ENCODE measurements around the gene SIK2. TPM values are rescaled to one million over a fixed set of nuclear protein-coding genes. Genes with fewer than 3 reads are reported as not detected.
A peak's percentile ranks its signal among the peaks of the same experiment; 100 is the strongest.

The SIK2 gene
- total and polyA plus RNA-seq, 10 donors, result 1.7 to 23.8 (median 14.9) TPM

- Histone ChIP-seq H3K9me3 (no peaks in the 10 kb centered on the region), H3K27me3 (replicated peaks in 1 of 7) (no peaks in the 10 kb centered on the region), H3K4me3 (no peak overlapping the region), H3K27ac (no peak overlapping the region), H3K4me1 (no peaks in the 10 kb centered on the region), H3K36me3 (peaks cover 0 to 57% (median 11%) of the 10 kb centered on the region in 6 donors)
- TF ChIP-seq CTCF (IDR thresholded peaks at IDR 0.05 in 8 of 11, conservative IDR thresholded peaks at IDR 0.05 in 3 of 11) (no peak), POLR2A (IDR thresholded peaks at IDR 0.05) (no peak), POLR2AphosphoS5 (IDR thresholded peaks at IDR 0.05) (no peak)
- DNase-seq, result no peak
- 95 to 99% (median 97%) methylated on average over 7 of the region's 7 CpGs for WGBS, 5 donors
- intact Hi-C loops (cut with DNase I; ENCODE audit: low total_unique reads), result no loop called here
Measured at GRCh38 chr11:111688013-111688412, 85.8 kb downstream of the SIK2 start.

DNA sequence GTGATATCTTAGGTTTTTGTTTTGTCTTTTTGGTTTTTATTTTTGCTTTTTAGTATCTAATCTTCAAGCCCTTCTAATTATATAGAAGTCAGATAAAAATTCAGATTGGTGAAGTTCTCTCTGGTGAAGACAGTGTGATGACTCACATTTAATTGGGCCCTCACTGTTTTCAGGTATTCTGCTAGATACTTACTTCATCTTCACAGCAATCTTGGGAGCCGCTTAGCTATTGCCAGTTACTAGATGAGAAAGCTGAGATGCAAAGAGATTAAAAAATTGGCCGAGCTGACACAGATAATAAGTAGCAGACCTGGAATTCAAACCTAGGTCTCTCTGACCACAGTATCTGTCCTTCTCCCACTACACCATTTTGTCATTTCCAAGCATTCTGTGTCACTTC lies 88.9 kb downstream of the SIK2 start:
- Histone ChIP-seq H3K27ac (no peak overlapping the region), H3K9me3 (no peaks in the 10 kb centered on the region), H3K36me3 (peaks cover 0 to 50% (median 11%) of the 10 kb centered on the region in 6 donors), H3K27me3 (replicated peaks in 1 of 7) (no peaks in the 10 kb centered on the region), H3K4me3 (no peak overlapping the region), H3K4me1 (peaks cover 0 to 21% (median 3%) of the 10 kb centered on the region in 6 donors)
- TF ChIP-seq POLR2A (IDR thresholded peaks at IDR 0.05) (no peak), CTCF (IDR thresholded peaks at IDR 0.05 in 8 of 11, conservative IDR thresholded peaks at IDR 0.05 in 3 of 11) (no peak), POLR2AphosphoS5 (IDR thresholded peaks at IDR 0.05) (no peak)
- 93 to 98% (median 95%) methylated on average over 2 of the region's 2 CpGs for WGBS, 5 donors
- intact Hi-C loops (cut with DNase I; ENCODE audit: low total_unique reads), result no loop called here
- DNase-seq, result no peak

- no peak overlapping the region for H3K27ac ChIP-seq
- H3K4me1 ChIP-seq, result peaks cover 0 to 21% (median 3%) of the 10 kb centered on the region in 6 donors
- WGBS, 5 donors, result 93 to 98% (median 97%) methylated on average over 3 of the region's 3 CpGs
- H3K36me3 ChIP-seq, result peaks cover 0 to 50% (median 11%) of the 10 kb centered on the region in 6 donors
- no peak for DNase-seq
- no peaks in the 10 kb centered on the region for H3K9me3 ChIP-seq
- H3K27me3 ChIP-seq (replicated peaks in 1 of 7), result no peaks in the 10 kb centered on the region
- intact Hi-C loops (cut with DNase I; ENCODE audit: low total_unique reads), result no loop called here
- H3K4me3 ChIP-seq, result no peak overlapping the region
- TF ChIP-seq POLR2A (IDR thresholded peaks at IDR 0.05) (no peak), POLR2AphosphoS5 (IDR thresholded peaks at IDR 0.05) (no peak), CTCF (IDR thresholded peaks at IDR 0.05 in 8 of 11, conservative IDR thresholded peaks at IDR 0.05 in 3 of 11) (no peak)
Measured at GRCh38 chr11:111691741-111692140, 89.5 kb downstream of the SIK2 start.

DNA sequence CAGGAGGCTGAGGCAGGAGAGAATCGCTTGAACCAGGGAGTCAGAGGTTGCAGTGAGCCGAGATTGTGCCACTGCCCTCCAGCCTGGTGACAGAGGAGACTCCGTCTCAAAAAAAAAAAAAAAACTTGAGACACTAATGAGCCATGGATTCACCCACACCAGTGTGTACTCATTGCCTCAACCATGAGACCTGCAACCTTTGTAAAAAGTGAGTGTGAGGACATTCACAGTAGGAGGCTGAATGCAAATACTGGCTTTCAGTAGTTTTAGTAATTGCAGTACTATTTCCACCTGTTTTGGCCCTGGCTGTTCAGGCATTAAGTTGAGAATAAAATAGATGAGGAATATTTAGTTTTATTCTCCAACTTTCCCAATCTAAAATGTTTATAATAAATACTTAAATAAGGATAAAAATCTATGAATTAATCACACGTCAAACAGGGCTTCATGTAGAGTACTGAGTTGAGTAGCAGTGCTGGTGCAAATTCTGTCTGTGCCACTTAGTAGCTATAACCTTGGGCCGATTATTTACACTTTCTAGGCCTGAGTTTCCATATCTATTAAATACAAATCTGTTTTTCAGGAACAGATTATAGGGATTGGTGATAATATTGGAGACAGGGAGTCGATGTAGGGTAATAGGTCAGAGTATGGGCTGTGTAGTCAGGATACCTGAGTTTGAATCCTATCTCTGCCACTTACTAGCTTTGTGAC lies 91.1 kb downstream of the SIK2 start:
- Histone ChIP-seq H3K9me3 (no peaks in the 10 kb centered on the region), H3K27me3 (replicated peaks in 1 of 7) (no peaks in the 10 kb centered on the region), H3K27ac (peak overlapping the region in 2 of 8 donors; percentile 22 to 46), H3K4me1 (peaks cover 0 to 21% (median 3%) of the 10 kb centered on the region in 6 donors), H3K36me3 (peaks cover 0 to 36% (median 4%) of the 10 kb centered on the region in 6 donors), H3K4me3 (no peak overlapping the region)
- intact Hi-C loops (cut with DNase I; ENCODE audit: low total_unique reads), result no loop called here
- TF ChIP-seq CTCF (IDR thresholded peaks at IDR 0.05 in 8 of 11, conservative IDR thresholded peaks at IDR 0.05 in 3 of 11) (no peak), POLR2A (IDR thresholded peaks at IDR 0.05) (no peak), POLR2AphosphoS5 (IDR thresholded peaks at IDR 0.05) (no peak)
- 90 to 93% (median 91%) methylated on average over 6 of the region's 6 CpGs for WGBS, 5 donors
- DNase-seq, result no peak

Measured in spleen (tissue), 11 donors.